Gastrocnemius medialis (tissue), 4 donors: ENCODE results near the gene FANCC. TPM values are rescaled to one million over a fixed set of nuclear protein-coding genes. Genes with fewer than 3 reads are reported as not detected.

Source experiments
- ATAC-seq, 2 donors: fragments of 150-250 bp; one replicate each; pipeline ENCODE4 v1.9.1; 2016
- DNase-seq, 2 donors: peaks; one replicate each; pipeline ENCODE4 v3.0.0-alpha.2; 2019
- H3K27ac ChIP-seq, 4 donors: fragments of 200-600 bp; sonication (generic); 1 replicate in 1 of 4; 2 replicates in 3 of 4; pipeline ENCODE4 v1.5.1; 2016 to 2018; ENCODE audit warnings: mild to moderate bottlenecking in 2 of 4, moderate library complexity in 1 of 4
- H3K27me3 ChIP-seq, 3 donors: fragments of 200-600 bp; sonication (generic) in 2 of 3; 1 replicate in 1 of 3; 2 replicates in 2 of 3; pipeline versions ENCODE4 v1.5.1 to v1.6.0; 2016 to 2019; ENCODE audit warnings: mild to moderate bottlenecking in 1 of 3, moderate library complexity in 1 of 3
- H3K36me3 ChIP-seq, 2 donors: fragments of 200-600 bp; sonication (generic) in 1 of 2; one replicate each; pipeline ENCODE4 v1.5.1; 2017 to 2018
- H3K4me1 ChIP-seq, 2 donors: fragments of 200-600 bp; sonication (generic) in 1 of 2; one replicate each; pipeline ENCODE4 v1.5.1; 2016 to 2017; ENCODE audit warnings: mild to moderate bottlenecking in 2 of 2
- H3K4me3 ChIP-seq, 4 donors: fragments of 200-600 bp; sonication (generic) in 3 of 4; 1 replicate in 1 of 4; 2 replicates in 3 of 4; pipeline ENCODE4 v1.5.1; 2016 to 2019; ENCODE audit warnings: mild to moderate bottlenecking in 2 of 4
- H3K9me3 ChIP-seq, 3 donors: fragments of 200-600 bp; sonication (generic) in 2 of 3; 1 replicate in 1 of 3; 2 replicates in 2 of 3; pipeline ENCODE4 v1.5.1; 2016 to 2019
- POLR2A ChIP-seq, 2 donors: fragments of 450-650 bp; IDR thresholded peaks; one replicate each; pipeline ENCODE4 v1.6.1; 2017; ENCODE audit warnings: antibody characterized with exemption in 2 of 2, mild to moderate bottlenecking in 2 of 2, moderate library complexity in 2 of 2
- in situ Hi-C, 4 donors: fragments of 200-750 bp; cut with MboI; loops; one replicate each; pipeline versions ENCODE4 v1.15.0 to v1.8.0; 2017; ENCODE audit warnings: low sequenced_read_pairs in 4 of 4
- intact Hi-C: fragments of 100-400 bp; cut with DNase I; formaldehyde crosslinking; loops from one replicate; pipeline ENCODE4 v1.15.1; 2023; ENCODE audit warnings: low total_unique reads
- total RNA-seq, 4 donors: library from RNA; depleted of rRNA; stranded (reverse); fragments of >200 nt; gene quantifications; one replicate each; pipeline versions ENCODE4 v1.1.0 to v1.2.3, GENCODE V29; 2016
- TF ChIP-seq, protein P1 (sequence below), 5 experiments: fragments of 450-650 bp in 3 of 5; fragments of 200-600 bp in 2 of 5; sonication (generic) in 2 of 5; IDR thresholded peaks in 4 of 5; conservative IDR thresholded peaks in 1 of 5; 1 replicate in 4 of 5; 2 replicates in 1 of 5; pipeline ENCODE4 v1.5.1; 2016 to 2019; ENCODE audit warnings: antibody characterized with exemption in 5 of 5, mild to moderate bottlenecking in 3 of 5, moderate library complexity in 3 of 5

Gene FANCC
- total RNA-seq, 4 donors from 2014 or later = 1.2 to 4.8 (median 2.5) TPM

DNA sequence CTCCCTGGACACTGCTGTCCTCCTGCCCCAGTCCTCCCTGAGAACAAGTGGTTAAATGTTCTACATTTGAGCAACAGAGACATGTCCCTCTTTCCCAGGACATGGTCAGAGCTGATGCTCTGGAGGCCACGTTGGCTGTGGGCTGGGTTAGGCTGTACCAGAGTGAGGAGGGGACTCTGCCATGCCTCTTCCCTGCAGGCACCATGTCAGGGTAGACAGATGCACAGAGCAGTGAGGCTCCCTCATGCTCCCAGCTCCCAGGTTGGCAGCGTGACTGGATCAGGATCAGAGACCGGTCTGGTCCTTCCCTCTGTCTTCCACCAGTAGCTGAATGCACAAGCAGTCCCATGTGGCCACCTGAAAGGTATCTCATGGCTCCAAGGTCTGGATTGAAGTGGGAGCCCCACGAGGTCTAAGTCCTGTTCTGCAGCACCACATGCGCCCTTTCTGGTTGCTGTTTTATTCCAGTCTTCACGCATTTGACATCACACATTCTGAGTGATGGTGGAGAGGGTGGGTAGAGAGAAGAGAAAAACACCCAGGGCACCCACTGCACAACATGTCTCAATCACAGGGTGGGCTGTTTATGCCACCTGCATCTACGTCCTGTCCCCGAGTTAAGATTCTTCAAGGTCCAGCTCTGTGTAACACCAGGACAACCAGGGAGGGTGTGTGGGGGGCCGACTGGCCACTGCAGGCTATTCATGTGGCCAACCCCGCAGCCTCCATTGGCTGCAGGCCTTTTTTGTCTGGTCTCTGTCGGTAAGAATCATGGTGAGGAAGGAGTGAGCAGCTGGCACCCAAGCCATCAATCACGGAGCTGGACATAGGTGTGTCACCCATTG is 204.9 kb downstream of the FANCC start:
- intact Hi-C loops (no loop called here), in situ Hi-C loops (no loop called here)
- no peaks in the 10 kb centered on the region for H3K27me3 ChIP-seq
- no peak overlapping the region for H3K4me3 ChIP-seq
- no peaks in the 10 kb centered on the region for H3K9me3 ChIP-seq
- DNase-seq (no peak), ATAC-seq (no peak)
- no peak overlapping the region for H3K27ac ChIP-seq
- H3K36me3 ChIP-seq = peaks cover 0 to 7% of the 10 kb centered on the region in 2 donors
- TF ChIP-seq, protein P1, sequence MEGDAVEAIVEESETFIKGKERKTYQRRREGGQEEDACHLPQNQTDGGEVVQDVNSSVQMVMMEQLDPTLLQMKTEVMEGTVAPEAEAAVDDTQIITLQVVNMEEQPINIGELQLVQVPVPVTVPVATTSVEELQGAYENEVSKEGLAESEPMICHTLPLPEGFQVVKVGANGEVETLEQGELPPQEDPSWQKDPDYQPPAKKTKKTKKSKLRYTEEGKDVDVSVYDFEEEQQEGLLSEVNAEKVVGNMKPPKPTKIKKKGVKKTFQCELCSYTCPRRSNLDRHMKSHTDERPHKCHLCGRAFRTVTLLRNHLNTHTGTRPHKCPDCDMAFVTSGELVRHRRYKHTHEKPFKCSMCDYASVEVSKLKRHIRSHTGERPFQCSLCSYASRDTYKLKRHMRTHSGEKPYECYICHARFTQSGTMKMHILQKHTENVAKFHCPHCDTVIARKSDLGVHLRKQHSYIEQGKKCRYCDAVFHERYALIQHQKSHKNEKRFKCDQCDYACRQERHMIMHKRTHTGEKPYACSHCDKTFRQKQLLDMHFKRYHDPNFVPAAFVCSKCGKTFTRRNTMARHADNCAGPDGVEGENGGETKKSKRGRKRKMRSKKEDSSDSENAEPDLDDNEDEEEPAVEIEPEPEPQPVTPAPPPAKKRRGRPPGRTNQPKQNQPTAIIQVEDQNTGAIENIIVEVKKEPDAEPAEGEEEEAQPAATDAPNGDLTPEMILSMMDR (IDR thresholded peaks at IDR 0.05 in 4 of 5, conservative IDR thresholded peaks at IDR 0.05 in 1 of 5) = no peak
- TF ChIP-seq POLR2A (IDR thresholded peaks at IDR 0.05) = no peak
- H3K4me1 ChIP-seq = peaks cover 29 to 34% of the 10 kb centered on the region in 2 donors

DNA sequence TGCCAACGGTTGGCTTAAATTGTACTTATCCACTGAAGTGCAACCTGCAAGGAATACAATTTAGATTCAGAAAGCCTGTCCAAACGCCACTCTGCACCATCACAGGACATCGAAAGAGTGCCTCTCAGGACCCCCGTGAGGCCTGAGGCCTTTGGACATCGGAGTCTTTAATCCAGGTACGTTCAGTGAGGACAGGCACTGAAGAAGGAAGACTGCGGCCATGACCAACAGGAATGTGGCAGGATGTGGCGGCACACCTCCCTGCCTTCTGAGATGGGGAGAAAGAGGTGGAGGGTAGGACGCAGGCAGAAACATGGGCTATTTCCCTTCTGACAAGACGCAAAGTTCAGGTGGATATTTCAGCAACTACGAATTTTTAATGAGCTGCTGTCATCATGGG is 205.8 kb downstream of the FANCC start:
- no peaks in the 10 kb centered on the region for H3K27me3 ChIP-seq
- H3K4me1 ChIP-seq = peaks cover 29 to 36% of the 10 kb centered on the region in 2 donors
- H3K36me3 ChIP-seq = peaks cover 0 to 7% of the 10 kb centered on the region in 2 donors
- ATAC-seq = no peak
- intact Hi-C loops (no loop called here), in situ Hi-C loops (no loop called here)
- TF ChIP-seq POLR2A (IDR thresholded peaks at IDR 0.05) = no peak
- TF ChIP-seq, protein P1 (IDR thresholded peaks at IDR 0.05 in 4 of 5, conservative IDR thresholded peaks at IDR 0.05 in 1 of 5) = no peak
- H3K4me3 ChIP-seq = no peak overlapping the region
- no peak overlapping the region for H3K27ac ChIP-seq
- H3K9me3 ChIP-seq = no peaks in the 10 kb centered on the region
- DNase-seq = no peak

DNA sequence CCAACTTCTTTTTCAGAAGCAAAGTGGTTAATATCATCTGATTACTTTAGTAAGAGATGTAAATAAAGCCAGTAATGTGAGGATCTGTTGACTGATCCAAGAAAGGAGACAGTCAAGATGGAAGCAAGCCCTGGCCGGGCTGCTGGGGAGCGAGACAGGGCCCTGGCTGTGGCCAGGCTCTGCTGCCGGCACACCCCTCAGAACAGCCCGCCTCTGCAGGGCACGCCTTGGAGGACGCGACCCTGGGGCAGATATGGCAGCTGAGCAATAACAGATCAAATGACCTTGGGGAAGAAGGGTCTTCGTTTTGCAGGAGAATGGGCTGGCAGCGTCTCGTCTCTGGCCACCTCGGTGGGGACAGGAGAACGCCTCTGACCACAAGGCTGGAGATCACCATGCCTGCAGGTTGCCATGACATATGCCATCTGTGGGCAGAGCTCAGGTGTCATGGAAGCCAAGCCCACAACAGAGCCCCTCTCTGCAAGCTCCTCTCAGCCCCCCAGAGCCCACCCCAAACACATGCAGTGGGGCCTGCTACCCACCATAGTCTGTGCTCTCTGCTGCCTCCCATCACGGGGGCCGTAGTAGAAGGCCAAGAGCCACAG is 206.5 kb downstream of the FANCC start:
- no peaks in the 10 kb centered on the region for H3K27me3 ChIP-seq
- H3K4me1 ChIP-seq = peaks cover 29 to 39% of the 10 kb centered on the region in 2 donors
- no peak for TF ChIP-seq POLR2A (IDR thresholded peaks at IDR 0.05)
- TF ChIP-seq, protein P1 (IDR thresholded peaks at IDR 0.05 in 4 of 5, conservative IDR thresholded peaks at IDR 0.05 in 1 of 5) = no peak
- ATAC-seq (peak in 1 of 2 donors; percentile 27), DNase-seq (peak in 1 of 2 donors; percentile 11)
- H3K27ac ChIP-seq = peak overlapping the region; percentile 18 to 96 (median 70)
- in situ Hi-C loops = no loop called here
- no peaks in the 10 kb centered on the region for H3K9me3 ChIP-seq
- intact Hi-C loops = no loop called here
- peaks cover 0 to 7% of the 10 kb centered on the region in 2 donors for H3K36me3 ChIP-seq
- no peak overlapping the region for H3K4me3 ChIP-seq

DNA sequence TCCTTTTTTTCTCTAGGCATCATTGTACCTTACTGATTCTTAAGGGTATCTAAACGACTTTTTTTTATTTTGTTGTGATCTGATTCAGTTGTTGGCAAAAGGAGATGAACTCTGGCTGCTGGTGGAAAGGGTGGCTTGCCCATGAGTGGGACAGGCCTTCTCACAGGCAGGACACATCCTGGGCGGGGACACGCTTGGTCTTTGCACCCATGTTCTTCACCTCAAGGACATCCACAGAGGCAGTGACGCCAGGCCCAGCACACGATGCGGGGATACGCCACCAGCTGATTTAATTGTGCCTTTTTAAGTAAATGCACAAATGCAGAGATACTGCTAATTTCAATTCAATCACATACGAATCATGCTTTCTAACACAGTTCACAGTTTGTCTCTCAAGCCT is 208.1 kb downstream of the FANCC start:
- intact Hi-C loops = no loop called here
- in situ Hi-C loops = no loop called here
- Histone ChIP-seq H3K36me3 (peaks cover 0 to 7% of the 10 kb centered on the region in 2 donors), H3K27me3 (no peaks in the 10 kb centered on the region), H3K27ac (peak overlapping the region; percentile 18 to 96 (median 70)), H3K4me1 (peaks cover 40 to 53% of the 10 kb centered on the region in 2 donors), H3K9me3 (no peaks in the 10 kb centered on the region), H3K4me3 (no peak overlapping the region)
- ATAC-seq (no peak), DNase-seq (no peak)
- TF ChIP-seq, protein P1 (IDR thresholded peaks at IDR 0.05 in 4 of 5, conservative IDR thresholded peaks at IDR 0.05 in 1 of 5) = no peak
- no peak for TF ChIP-seq POLR2A (IDR thresholded peaks at IDR 0.05)
